Mesothelial cell of epicardium (in vitro differentiated cells): Measurements from ENCODE around the gene IGDCC3. TPM values are rescaled to one million over a fixed set of nuclear protein-coding genes. Genes with fewer than 3 reads are reported as not detected.

Experiments
- DNase-seq, 2 experiments: peaks; one replicate each; pipeline ENCODE4 v3.0.0; 2021; ENCODE audit warnings: low spot score in 2 of 2; ENCODE audit not compliant: unreplicated experiment in 2 of 2
- H3K27ac Mint-ChIP-seq: 2 replicates; pipeline ENCODE4 v1.8.0; 2021; ENCODE audit warnings: mixed read lengths
- H3K27me3 Mint-ChIP-seq: 2 replicates; pipeline ENCODE4 v1.8.0; 2021; ENCODE audit warnings: low read depth, mixed read lengths
- H3K36me3 Mint-ChIP-seq: 2 replicates; pipeline ENCODE4 v1.8.0; 2021; ENCODE audit warnings: mixed read lengths
- H3K4me1 Mint-ChIP-seq: 2 replicates; pipeline ENCODE4 v1.8.0; 2021; ENCODE audit warnings: mixed read lengths
- H3K4me3 Mint-ChIP-seq: 2 replicates; pipeline ENCODE4 v1.8.0; 2021; ENCODE audit warnings: mild to moderate bottlenecking, moderate library complexity, mixed read lengths
- H3K9me3 Mint-ChIP-seq: 2 replicates; pipeline ENCODE4 v1.8.0; 2021; ENCODE audit warnings: mixed read lengths
- CTCF ChIP-seq: fragments of 200-600 bp; sonication (generic); IDR thresholded peaks from one replicate; pipeline ENCODE4 v1.5.0; 2021; ENCODE audit warnings: antibody characterized with exemption; ENCODE audit not compliant: unreplicated experiment
- total RNA-seq: library from RNA; stranded (reverse); gene quantifications from 3 replicates; pipeline ENCODE4 v1.2.1, GENCODE V29; 2021

IGDCC3 gene
- total RNA-seq, 1 donor from 2014 or later, result 35.1 TPM

- Mint-ChIP-seq H3K9me3 (no peaks in the 10 kb centered on the region), H3K27me3 (peaks cover 11% of the 10 kb centered on the region), H3K4me3 (no peak overlapping the region), H3K4me1 (peaks cover 9% of the 10 kb centered on the region), H3K27ac (no peak overlapping the region), H3K36me3 (peaks cover 5% of the 10 kb centered on the region)
- no peak for TF ChIP-seq CTCF
- no peak for DNase-seq
Observed at GRCh38 chr15:65389226-65389625, 11.4 kb upstream of the IGDCC3 start.

GRCh38 chr15:65388306-65389080, 10.7 kb upstream of the IGDCC3 start:
- Mint-ChIP-seq H3K4me1 (peaks cover 9% of the 10 kb centered on the region), H3K27ac (no peak overlapping the region), H3K27me3 (peaks cover 4% of the 10 kb centered on the region), H3K4me3 (no peak overlapping the region), H3K9me3 (no peaks in the 10 kb centered on the region), H3K36me3 (peaks cover 5% of the 10 kb centered on the region)
- no peak for DNase-seq
- TF ChIP-seq CTCF, result no peak

- no peak for TF ChIP-seq CTCF
- Mint-ChIP-seq H3K36me3 (peaks cover 5% of the 10 kb centered on the region), H3K9me3 (no peaks in the 10 kb centered on the region), H3K4me1 (peaks cover 22% of the 10 kb centered on the region), H3K27ac (no peak overlapping the region), H3K4me3 (no peak overlapping the region), H3K27me3 (no peaks in the 10 kb centered on the region)
- no peak for DNase-seq
Observed at GRCh38 chr15:65386886-65387285, 9.1 kb upstream of the IGDCC3 start.

GRCh38 chr15:65386376-65386775, 8.6 kb upstream of the IGDCC3 start:
- no peak for TF ChIP-seq CTCF
- no peaks in the 10 kb centered on the region for H3K27me3 Mint-ChIP-seq
- H3K9me3 Mint-ChIP-seq, result no peaks in the 10 kb centered on the region
- peaks cover 28% of the 10 kb centered on the region for H3K4me1 Mint-ChIP-seq
- peaks cover 5% of the 10 kb centered on the region for H3K36me3 Mint-ChIP-seq
- no peak overlapping the region for H3K4me3 Mint-ChIP-seq
- no peak for DNase-seq
- no peak overlapping the region for H3K27ac Mint-ChIP-seq

- no peaks in the 10 kb centered on the region for H3K27me3 Mint-ChIP-seq
- no peaks in the 10 kb centered on the region for H3K9me3 Mint-ChIP-seq
- no peak overlapping the region for H3K4me3 Mint-ChIP-seq
- H3K36me3 Mint-ChIP-seq, result peaks cover 5% of the 10 kb centered on the region
- TF ChIP-seq CTCF, result no peak
- no peak for DNase-seq
- H3K4me1 Mint-ChIP-seq, result peaks cover 28% of the 10 kb centered on the region
- H3K27ac Mint-ChIP-seq, result no peak overlapping the region
Observed at GRCh38 chr15:65385870-65386258, 8.1 kb upstream of the IGDCC3 start.
